Right lobe of liver (tissue), 6 donors: ENCODE results near the gene CMYA5. TPM values are rescaled to one million over a fixed set of nuclear protein-coding genes. Genes with fewer than 3 reads are reported as not detected.

ENCODE experiments used
- ATAC-seq, 4 donors: fragments of 200-7000 bp; cut with Tn5 transposase; one replicate each; pipeline ENCODE4 v1.9.1; 2020; ENCODE audit warnings: mild to moderate bottlenecking in 4 of 4, moderate library complexity in 4 of 4
- DNase-seq, 3 donors: peaks; one replicate each; pipeline ENCODE4 v3.0.0-alpha.2; 2020
- H3K27ac ChIP-seq, 3 donors: fragments of 200-600 bp; one replicate each; pipeline ENCODE4 v1.8.0; 2022
- H3K27me3 ChIP-seq, 2 donors: fragments of 200-600 bp; one replicate each; pipeline ENCODE4 v1.8.0; 2022
- H3K36me3 ChIP-seq, 4 donors: fragments of 200-600 bp; sonication (generic) in 1 of 4; one replicate each; pipeline versions ENCODE4 v1.5.1 to v1.8.0; 2017 to 2022; ENCODE audit warnings: control low read depth in 1 of 4
- H3K4me1 ChIP-seq, 4 donors: fragments of 200-600 bp; sonication (generic) in 1 of 4; one replicate each; pipeline versions ENCODE4 v1.5.1 to v1.8.0; 2017 to 2022; ENCODE audit warnings: control low read depth in 1 of 4
- H3K4me3 ChIP-seq, 3 donors: fragments of 200-600 bp; one replicate each; pipeline ENCODE4 v1.8.0; 2022
- H3K9me3 ChIP-seq, 4 donors: fragments of 200-600 bp; sonication (generic) in 1 of 4; one replicate each; pipeline versions ENCODE4 v1.5.1 to v1.8.0; 2017 to 2022; ENCODE audit warnings: control low read depth in 1 of 4
- CTCF ChIP-seq, 4 donors: fragments of 200-600 bp in 3 of 4; fragments of 450-650 bp in 1 of 4; IDR thresholded peaks; one replicate each; pipeline versions ENCODE4 v1.5.1 to v1.8.0; 2016 to 2022; ENCODE audit warnings: antibody characterized with exemption in 4 of 4, mild to moderate bottlenecking in 2 of 4
- POLR2A ChIP-seq: fragments of 450-650 bp; IDR thresholded peaks from one replicate; pipeline ENCODE4 v1.6.1; 2017; ENCODE audit warnings: antibody characterized with exemption, mild to moderate bottlenecking
- WGBS: methylation state at CpG from one replicate; pipeline ENCODE4 v1.1.6; 2018; ENCODE audit warnings: low coverage, low lambda C conversion rate; ENCODE audit not compliant: insufficient coverage; ENCODE audit errors: missing lambda C conversion rate; 5-methylcytosine and 5-hydroxymethylcytosine counted together
- intact Hi-C, 2 donors: fragments of 100-400 bp; cut with DNase I; formaldehyde crosslinking; loops; one replicate each; pipeline versions ENCODE4 v1.11.2 to v1.14.1; 2022
- total RNA-seq, 6 experiments: library from RNA; depleted of rRNA in 2 of 6; stranded (reverse); fragments of >200 nt in 2 of 6; fragmentation: NEBNext Ultra II Directional in 3 of 6; extraction: Animal tissue kit (Norgen Biotek cat#: 25700) in 3 of 6; gene quantifications; one replicate each; pipeline versions ENCODE4 v1.1.0 to v1.2.4, GENCODE V29; 2016 to 2023
- donor health status: DM: no; HTN: yes; CAD: no.
- donor health status: DM: no; HTN: no; CAD: no.
- donor health status: DM: no; HTN: no; CAD: no.
- donor health status: DM: no; HTN: yes; CAD: no.
- donor health status: DM: no; HTN: yes; CAD: no.

The CMYA5 gene
- total RNA-seq, 6 experiments from 2014 or later, result 1.1 to 5.8 (median 2.8) TPM

GRCh38 chr5:79834098-79834753, 144.6 kb downstream of the CMYA5 start:
- no peak for DNase-seq
- no peak for TF ChIP-seq POLR2A
- no peak for TF ChIP-seq CTCF (IDR thresholded peaks at IDR 0.05)
- no peak overlapping the region for H3K27ac ChIP-seq

GRCh38 chr5:79834754-79835714, 145.4 kb downstream of the CMYA5 start:
- intact Hi-C loops, result no loop called here
- peak; percentile 54 to 86 (median 68) for ATAC-seq
- 65% methylated on average over 7 of the region's 12 CpGs for WGBS

More at GRCh38 chr5:79834098-79834753, 144.6 kb downstream of the CMYA5 start:
- H3K9me3 ChIP-seq, result no peaks in the 10 kb centered on the region
- WGBS, result 72% methylated on average over 3 of the region's 3 CpGs
- ATAC-seq, result no peak
- H3K4me1 ChIP-seq, result peaks cover 0 to 12% (median 0%) of the 10 kb centered on the region in 4 donors
- H3K27me3 ChIP-seq, result no peaks in the 10 kb centered on the region
- intact Hi-C loops, result no loop called here
- no peaks in the 10 kb centered on the region for H3K36me3 ChIP-seq
- H3K4me3 ChIP-seq, result no peak overlapping the region

GRCh38 chr5:79837761-79838551, 148.3 kb downstream of the CMYA5 start:
- Histone ChIP-seq H3K36me3 (no peaks in the 10 kb centered on the region), H3K27ac (no peak overlapping the region), H3K27me3 (no peaks in the 10 kb centered on the region), H3K9me3 (no peaks in the 10 kb centered on the region), H3K4me3 (no peak overlapping the region), H3K4me1 (peaks cover 0 to 6% (median 0%) of the 10 kb centered on the region in 4 donors)
- TF ChIP-seq CTCF (IDR thresholded peaks at IDR 0.05), result no peak
- no peak for TF ChIP-seq POLR2A
- no peak for ATAC-seq
- peak in 1 of 3 donors; percentile 14 for DNase-seq
- no CpG with 5 or more reads among the region's 6 CpGs for WGBS
- intact Hi-C loops, result no loop called here

More at GRCh38 chr5:79834754-79835714, 145.4 kb downstream of the CMYA5 start:
- peak in 2 of 3 donors; percentile 43 to 67 for DNase-seq
- H3K27ac ChIP-seq, result no peak overlapping the region
- H3K9me3 ChIP-seq, result no peaks in the 10 kb centered on the region
- no peaks in the 10 kb centered on the region for H3K27me3 ChIP-seq
- no peak overlapping the region for H3K4me3 ChIP-seq
- H3K4me1 ChIP-seq, result peaks cover 0 to 12% (median 0%) of the 10 kb centered on the region in 4 donors
- TF ChIP-seq POLR2A (no peak), CTCF (IDR thresholded peaks at IDR 0.05) (no peak)
- H3K36me3 ChIP-seq, result no peaks in the 10 kb centered on the region
